Subcutaneous adipose tissue (tissue), 4 donors: ENCODE measurements around the gene TENT4A. TPM values are rescaled to one million over a fixed set of nuclear protein-coding genes. Genes with fewer than 3 reads are reported as not detected.

Experiments used
- total RNA-seq, 4 donors: library from RNA; depleted of rRNA; stranded (reverse); fragments of >200 nt; gene quantifications; one replicate each; pipeline ENCODE4 v1.1.0, GENCODE V29; 2016
- TF ChIP-seq, protein P1 (sequence below): fragments of 450-650 bp; IDR thresholded peaks from one replicate; pipeline ENCODE4 v1.5.1; 2016; ENCODE audit warnings: low read depth, mild to moderate bottlenecking, control low read depth, antibody characterized with exemption, moderate library complexity

Gene TENT4A
- total RNA-seq, 4 donors from 2014 or later = 25.3 to 44.6 (median 29.4) TPM

- TF ChIP-seq, protein P1, sequence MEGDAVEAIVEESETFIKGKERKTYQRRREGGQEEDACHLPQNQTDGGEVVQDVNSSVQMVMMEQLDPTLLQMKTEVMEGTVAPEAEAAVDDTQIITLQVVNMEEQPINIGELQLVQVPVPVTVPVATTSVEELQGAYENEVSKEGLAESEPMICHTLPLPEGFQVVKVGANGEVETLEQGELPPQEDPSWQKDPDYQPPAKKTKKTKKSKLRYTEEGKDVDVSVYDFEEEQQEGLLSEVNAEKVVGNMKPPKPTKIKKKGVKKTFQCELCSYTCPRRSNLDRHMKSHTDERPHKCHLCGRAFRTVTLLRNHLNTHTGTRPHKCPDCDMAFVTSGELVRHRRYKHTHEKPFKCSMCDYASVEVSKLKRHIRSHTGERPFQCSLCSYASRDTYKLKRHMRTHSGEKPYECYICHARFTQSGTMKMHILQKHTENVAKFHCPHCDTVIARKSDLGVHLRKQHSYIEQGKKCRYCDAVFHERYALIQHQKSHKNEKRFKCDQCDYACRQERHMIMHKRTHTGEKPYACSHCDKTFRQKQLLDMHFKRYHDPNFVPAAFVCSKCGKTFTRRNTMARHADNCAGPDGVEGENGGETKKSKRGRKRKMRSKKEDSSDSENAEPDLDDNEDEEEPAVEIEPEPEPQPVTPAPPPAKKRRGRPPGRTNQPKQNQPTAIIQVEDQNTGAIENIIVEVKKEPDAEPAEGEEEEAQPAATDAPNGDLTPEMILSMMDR = no peak
Measured at GRCh38 chr5:6728795-6729183, 15.6 kb downstream of the TENT4A start.

DNA sequence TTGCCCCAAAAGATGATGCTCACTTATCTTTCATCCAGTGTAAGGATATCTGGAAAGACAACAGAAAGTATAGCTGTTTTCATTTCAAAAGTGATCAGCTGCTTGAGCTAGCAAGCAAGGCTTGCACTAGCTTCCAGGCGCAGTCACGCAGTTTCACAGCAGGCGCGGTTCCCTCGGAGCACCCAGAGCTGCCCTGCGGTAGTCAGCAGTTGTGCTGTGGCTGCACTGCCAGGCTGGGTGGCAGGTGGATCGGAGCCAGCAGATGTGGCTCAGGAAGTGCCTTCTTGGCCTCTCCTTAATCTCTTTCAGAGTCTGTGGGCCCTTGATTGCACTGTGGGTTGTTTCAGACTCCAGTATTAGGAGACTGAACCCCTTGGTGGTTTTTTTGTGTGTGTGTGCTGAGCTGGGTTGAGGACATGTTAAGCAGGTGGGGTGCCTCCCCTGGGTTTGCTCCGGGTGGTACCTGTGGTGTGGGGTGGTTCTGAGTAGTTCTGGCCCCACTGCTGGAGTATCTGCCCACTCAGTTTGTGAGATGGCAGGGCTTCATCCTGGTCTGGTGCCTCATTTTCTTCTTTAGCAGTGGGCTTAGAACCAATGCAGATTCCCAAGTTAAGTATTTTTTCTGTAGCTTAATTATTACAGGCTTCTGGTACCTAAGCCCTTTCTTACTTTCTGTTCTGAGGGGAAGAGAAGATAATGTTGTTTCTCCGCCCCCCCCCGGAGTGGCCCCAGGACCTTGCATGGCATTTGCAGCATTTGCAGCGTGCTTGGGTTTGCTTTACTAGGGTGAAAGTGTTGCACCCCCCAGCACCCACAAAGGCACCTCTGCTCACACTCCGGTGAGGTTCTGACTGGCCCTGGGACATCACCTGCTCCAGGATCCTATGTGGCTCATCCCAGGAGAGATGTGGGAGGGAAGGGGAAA lies 16.4 kb downstream of the TENT4A start:
- TF ChIP-seq, protein P1 = no peak

- TF ChIP-seq, protein P1 = no peak
Measured at GRCh38 chr5:6730407-6730806, 17.2 kb downstream of the TENT4A start.

DNA sequence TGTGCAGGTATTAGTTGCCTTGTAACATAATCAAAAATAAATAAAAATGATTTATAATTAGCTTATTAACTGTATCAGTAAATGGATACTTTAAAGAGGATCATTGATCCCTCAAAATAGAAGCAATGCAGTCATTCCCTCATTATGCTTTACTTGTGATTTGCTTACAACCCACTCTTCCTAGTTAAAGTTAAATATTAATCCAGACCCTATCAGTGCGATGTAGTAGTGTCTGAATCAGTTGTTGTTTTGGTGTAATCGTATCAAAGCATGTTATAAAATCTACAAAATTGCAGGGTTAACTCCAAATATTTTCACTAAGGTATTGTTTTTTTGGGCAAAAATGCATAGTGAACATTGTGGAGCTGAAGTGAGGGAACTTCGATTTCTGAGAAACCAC lies 17.6 kb downstream of the TENT4A start:
- TF ChIP-seq, protein P1 = no peak

- TF ChIP-seq, protein P1 = no peak
Measured at GRCh38 chr5:6731465-6732237, 18.4 kb downstream of the TENT4A start.

DNA sequence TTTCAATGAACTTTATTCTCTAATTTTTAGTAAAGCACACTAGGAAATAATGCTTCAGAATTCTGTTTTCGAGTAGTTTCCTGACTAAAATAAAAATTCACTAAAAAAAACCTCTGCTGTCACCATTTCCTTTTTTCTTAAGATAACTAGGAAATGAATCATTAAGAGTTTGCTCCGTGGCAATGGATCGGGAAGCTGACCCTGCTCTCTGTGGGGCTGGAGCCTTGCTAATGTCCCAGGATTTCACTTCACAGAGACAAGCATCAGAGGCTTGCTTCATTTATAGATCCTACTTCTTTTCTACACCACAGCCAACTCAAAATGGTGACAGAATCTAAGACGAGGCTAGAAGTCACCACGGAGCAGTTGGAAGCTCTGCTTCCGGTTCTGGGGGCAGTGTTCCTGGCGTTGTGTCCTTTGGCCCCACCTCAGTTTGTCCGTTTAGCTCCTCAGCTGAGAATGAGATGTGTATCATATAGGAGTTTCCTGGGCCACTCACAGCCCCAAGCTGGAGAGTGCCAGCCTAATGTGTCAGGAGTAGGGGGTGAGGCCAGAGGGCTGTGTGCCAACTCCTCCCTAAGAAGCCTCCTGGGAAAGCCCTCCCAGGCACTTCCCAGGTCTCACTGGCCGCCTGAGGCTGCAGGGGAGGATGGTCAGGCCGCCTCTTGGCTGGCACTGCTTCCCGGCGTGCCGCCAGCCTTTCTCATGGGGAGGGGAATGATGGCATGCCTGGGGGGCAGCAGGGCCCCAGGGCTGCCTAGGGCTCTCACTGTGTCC lies 19.6 kb downstream of the TENT4A start:
- TF ChIP-seq, protein P1 = no peak
